ENCODE measurements around the gene KLHL4.

The KLHL4 gene

GRCh38 chrX:87525771-87526229, 8.2 kb downstream of the KLHL4 start:
- H3K27ac ChIP-seq = no peak overlapping the region
- H3K4me3 ChIP-seq = no peak overlapping the region
- H3K9ac ChIP-seq (ENCODE audit: insufficient read length) = no peak overlapping the region
- no peaks in the 10 kb centered on the region for H3K36me3 ChIP-seq (ENCODE audit: insufficient read depth, low read length)
- TF ChIP-seq POLR2AphosphoS5 (IDR thresholded peaks at IDR 0.05; ENCODE audit: borderline replicate concordance, low read depth, low read length) = no peak
- no peak for TF ChIP-seq EZH2 (IDR thresholded peaks at IDR 0.05)
- no peak for TF ChIP-seq FOXP2 (optimal IDR thresholded peaks at IDR 0.05; ENCODE audit: control extremely low read depth, extremely low read length, insufficient read depth)
- no peak for DNase-seq (ENCODE audit: low read depth, low spot score)
- H3K9me3 ChIP-seq (ENCODE audit: low read depth, low read length) = no peaks in the 10 kb centered on the region

DNA sequence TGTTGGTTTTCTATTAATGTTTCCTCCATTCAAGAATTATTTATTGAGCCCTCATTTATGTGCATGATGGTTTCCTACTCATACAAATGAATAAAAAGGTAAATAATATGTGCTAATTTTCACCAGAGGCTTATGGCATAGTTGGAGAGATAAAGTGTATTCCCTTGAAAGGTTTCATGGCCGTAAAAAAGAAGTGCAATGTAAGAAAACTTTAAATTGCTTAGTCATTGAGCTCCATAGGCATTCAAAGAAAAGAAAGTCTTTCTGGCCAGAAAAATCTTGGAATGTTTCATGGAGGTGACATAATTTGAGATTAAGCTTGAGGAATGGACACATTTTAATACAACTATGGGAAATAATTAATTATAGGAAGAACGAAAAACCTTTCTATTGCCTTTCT, 8.7 kb downstream of the KLHL4 start:
- Histone ChIP-seq H3K9ac (ENCODE audit: insufficient read length) (no peak overlapping the region), H3K27ac (no peak overlapping the region), H3K36me3 (ENCODE audit: insufficient read depth, low read length) (no peaks in the 10 kb centered on the region), H3K4me3 (no peak overlapping the region), H3K9me3 (ENCODE audit: low read depth, low read length) (no peaks in the 10 kb centered on the region)
- DNase-seq (ENCODE audit: low read depth, low spot score) = no peak
- TF ChIP-seq EZH2 (IDR thresholded peaks at IDR 0.05) = no peak
- TF ChIP-seq POLR2AphosphoS5 (IDR thresholded peaks at IDR 0.05; ENCODE audit: borderline replicate concordance, low read depth, low read length) = no peak
- no peak for TF ChIP-seq FOXP2 (optimal IDR thresholded peaks at IDR 0.05; ENCODE audit: control extremely low read depth, extremely low read length, insufficient read depth)

DNA sequence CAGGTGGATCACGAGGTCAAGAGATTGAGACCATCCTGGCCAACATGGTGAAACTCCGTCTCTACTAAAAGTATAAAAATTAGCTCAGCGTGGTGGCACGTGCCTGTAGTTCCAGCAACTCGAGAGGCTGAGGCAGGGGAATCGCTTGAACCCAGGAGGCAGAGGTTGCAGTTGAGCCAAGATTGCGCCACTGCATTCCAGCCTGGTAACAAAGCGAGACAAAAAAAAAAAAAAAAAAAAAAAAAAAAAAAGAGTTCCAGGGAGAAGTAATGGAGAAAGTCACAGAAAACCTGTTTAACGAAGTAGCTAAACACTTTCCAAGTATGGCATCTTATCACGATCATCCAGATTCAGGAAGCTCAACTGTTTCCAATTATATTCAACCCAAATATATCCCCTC, 10.9 kb downstream of the KLHL4 start:
- Histone ChIP-seq H3K4me3 (no peak overlapping the region), H3K9ac (ENCODE audit: insufficient read length) (no peak overlapping the region), H3K36me3 (ENCODE audit: insufficient read depth, low read length) (no peaks in the 10 kb centered on the region), H3K9me3 (ENCODE audit: low read depth, low read length) (no peaks in the 10 kb centered on the region), H3K27ac (no peak overlapping the region)
- TF ChIP-seq POLR2AphosphoS5 (IDR thresholded peaks at IDR 0.05; ENCODE audit: borderline replicate concordance, low read depth, low read length) (no peak), FOXP2 (optimal IDR thresholded peaks at IDR 0.05; ENCODE audit: control extremely low read depth, extremely low read length, insufficient read depth) (no peak), EZH2 (IDR thresholded peaks at IDR 0.05) (no peak)
- DNase-seq (ENCODE audit: low read depth, low spot score) = no peak

DNA sequence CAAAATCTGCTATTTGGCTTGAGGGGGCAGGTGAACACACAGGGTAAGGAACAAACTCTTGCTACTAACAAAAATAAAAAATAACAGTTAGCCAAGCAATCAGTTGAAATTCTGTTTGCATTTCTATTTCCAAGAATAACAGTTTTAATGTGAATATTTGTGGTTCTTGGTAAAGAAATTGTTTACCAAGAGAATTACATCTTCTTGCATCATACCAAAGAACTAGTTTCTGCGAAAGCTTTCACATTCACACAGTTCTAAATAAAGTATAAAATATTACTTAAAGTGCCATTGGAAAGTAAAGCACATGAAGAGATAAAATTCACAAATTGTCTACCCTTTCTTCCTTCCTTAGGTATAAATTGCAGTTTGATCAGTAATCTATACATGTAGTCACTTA, 54.4 kb downstream of the KLHL4 start:
- H3K36me3 ChIP-seq (ENCODE audit: insufficient read depth, low read length) = no peaks in the 10 kb centered on the region
- no peaks in the 10 kb centered on the region for H3K9me3 ChIP-seq (ENCODE audit: low read depth, low read length)
- no peak overlapping the region for H3K9ac ChIP-seq (ENCODE audit: insufficient read length)
- no peak overlapping the region for H3K4me3 ChIP-seq
- no peak for DNase-seq (ENCODE audit: low read depth, low spot score)
- TF ChIP-seq EZH2 (IDR thresholded peaks at IDR 0.05) (no peak), FOXP2 (optimal IDR thresholded peaks at IDR 0.05; ENCODE audit: control extremely low read depth, extremely low read length, insufficient read depth) (no peak), POLR2AphosphoS5 (IDR thresholded peaks at IDR 0.05; ENCODE audit: borderline replicate concordance, low read depth, low read length) (no peak)
- no peak overlapping the region; the same call in 1 of the 2 replicates for H3K27ac ChIP-seq

DNA sequence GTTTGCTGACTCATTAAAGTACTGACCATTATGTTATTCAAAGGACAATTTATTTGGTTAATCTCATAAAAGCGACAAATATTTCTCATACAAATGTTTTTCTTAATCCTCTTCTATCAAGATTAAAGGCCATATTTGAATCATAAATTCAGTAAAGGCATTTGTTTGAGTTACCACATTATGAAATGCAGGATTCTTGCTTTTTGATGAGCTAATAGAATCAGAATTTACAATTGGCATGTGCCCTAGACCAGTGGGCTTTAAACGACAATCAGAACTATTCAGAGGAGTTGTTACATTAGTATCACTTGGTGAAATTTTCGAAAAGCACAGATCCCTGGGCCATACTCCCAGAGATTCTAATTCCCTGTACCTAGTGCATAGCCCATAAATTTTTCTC, 55.3 kb downstream of the KLHL4 start:
- no peak for DNase-seq (ENCODE audit: low read depth, low spot score)
- Histone ChIP-seq H3K4me3 (no peak overlapping the region), H3K27ac (no peak overlapping the region), H3K36me3 (ENCODE audit: insufficient read depth, low read length) (no peaks in the 10 kb centered on the region), H3K9ac (ENCODE audit: insufficient read length) (no peak overlapping the region), H3K9me3 (ENCODE audit: low read depth, low read length) (no peaks in the 10 kb centered on the region)
- no peak for TF ChIP-seq EZH2 (IDR thresholded peaks at IDR 0.05)
- no peak for TF ChIP-seq FOXP2 (optimal IDR thresholded peaks at IDR 0.05; ENCODE audit: control extremely low read depth, extremely low read length, insufficient read depth)
- TF ChIP-seq POLR2AphosphoS5 (IDR thresholded peaks at IDR 0.05; ENCODE audit: borderline replicate concordance, low read depth, low read length) = no peak

GRCh38 chrX:87578978-87579377, 61.4 kb downstream of the KLHL4 start:
- H3K27ac ChIP-seq = no peak overlapping the region

DNA sequence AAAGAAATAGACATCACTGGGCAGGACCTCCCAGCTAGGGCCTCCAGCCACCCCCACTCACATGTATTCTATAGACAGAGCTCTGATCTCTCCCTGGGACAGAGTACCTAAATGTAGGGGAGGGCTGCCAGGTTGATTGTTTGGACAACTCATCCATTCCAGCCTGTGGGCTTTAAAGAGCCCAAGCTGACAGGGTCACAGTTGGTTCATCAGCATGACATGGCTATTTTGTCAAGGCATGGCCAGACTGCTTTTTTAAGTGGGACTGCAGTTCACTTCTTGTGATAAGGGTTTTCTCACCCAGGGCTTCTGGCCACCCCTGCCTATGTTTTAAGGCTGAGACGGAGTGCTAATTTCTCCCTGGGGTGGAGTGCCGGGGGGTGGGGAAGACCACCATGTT, 63.3 kb downstream of the KLHL4 start:
- no peak for TF ChIP-seq POLR2AphosphoS5 (IDR thresholded peaks at IDR 0.05; ENCODE audit: borderline replicate concordance, low read depth, low read length)
- no peak for TF ChIP-seq FOXP2 (optimal IDR thresholded peaks at IDR 0.05; ENCODE audit: control extremely low read depth, extremely low read length, insufficient read depth)
- TF ChIP-seq EZH2 (IDR thresholded peaks at IDR 0.05) = no peak
- Histone ChIP-seq H3K36me3 (ENCODE audit: insufficient read depth, low read length) (no peaks in the 10 kb centered on the region), H3K27ac (no peak overlapping the region), H3K9me3 (ENCODE audit: low read depth, low read length) (no peaks in the 10 kb centered on the region), H3K9ac (ENCODE audit: insufficient read length) (no peak overlapping the region), H3K4me3 (no peak overlapping the region)
- no peak for DNase-seq (ENCODE audit: low read depth, low spot score)

More at GRCh38 chrX:87578978-87579377, 61.4 kb downstream of the KLHL4 start:
- no peak for DNase-seq (ENCODE audit: low read depth, low spot score)
- Histone ChIP-seq H3K4me3 (no peak overlapping the region), H3K9ac (ENCODE audit: insufficient read length) (no peak overlapping the region), H3K9me3 (ENCODE audit: low read depth, low read length) (no peaks in the 10 kb centered on the region), H3K36me3 (ENCODE audit: insufficient read depth, low read length) (no peaks in the 10 kb centered on the region)
- TF ChIP-seq EZH2 (IDR thresholded peaks at IDR 0.05) (no peak), POLR2AphosphoS5 (IDR thresholded peaks at IDR 0.05; ENCODE audit: borderline replicate concordance, low read depth, low read length) (no peak), FOXP2 (optimal IDR thresholded peaks at IDR 0.05; ENCODE audit: control extremely low read depth, extremely low read length, insufficient read depth) (no peak)

- Histone ChIP-seq H3K36me3 (ENCODE audit: insufficient read depth, low read length) (no peaks in the 10 kb centered on the region), H3K9ac (ENCODE audit: insufficient read length) (no peak overlapping the region), H3K4me3 (no peak overlapping the region), H3K27ac (no peak overlapping the region), H3K9me3 (ENCODE audit: low read depth, low read length) (no peaks in the 10 kb centered on the region)
- no peak for TF ChIP-seq FOXP2 (optimal IDR thresholded peaks at IDR 0.05; ENCODE audit: control extremely low read depth, extremely low read length, insufficient read depth)
- no peak for TF ChIP-seq EZH2 (IDR thresholded peaks at IDR 0.05)
- no peak for TF ChIP-seq POLR2AphosphoS5 (IDR thresholded peaks at IDR 0.05; ENCODE audit: borderline replicate concordance, low read depth, low read length)
- no peak for DNase-seq (ENCODE audit: low read depth, low spot score)
These were observed 64.9 kb downstream of the KLHL4 start for GRCh38 chrX:87582453-87582852.

- no peaks in the 10 kb centered on the region for H3K9me3 ChIP-seq (ENCODE audit: low read depth, low read length)
- H3K36me3 ChIP-seq (ENCODE audit: insufficient read depth, low read length) = no peaks in the 10 kb centered on the region
- no peak for TF ChIP-seq POLR2AphosphoS5 (IDR thresholded peaks at IDR 0.05; ENCODE audit: borderline replicate concordance, low read depth, low read length)
- TF ChIP-seq FOXP2 (optimal IDR thresholded peaks at IDR 0.05; ENCODE audit: control extremely low read depth, extremely low read length, insufficient read depth) = no peak
- TF ChIP-seq EZH2 (IDR thresholded peaks at IDR 0.05) = no peak
- no peak overlapping the region for H3K4me3 ChIP-seq
- no peak for DNase-seq (ENCODE audit: low read depth, low spot score)
- H3K27ac ChIP-seq = no peak overlapping the region
- no peak overlapping the region for H3K9ac ChIP-seq (ENCODE audit: insufficient read length)
These were observed 66.1 kb downstream of the KLHL4 start for GRCh38 chrX:87583679-87584078.
